GM12878 (cell line): ENCODE measurements around the gene RASGRF1. TPM values are rescaled to one million over a fixed set of nuclear protein-coding genes. Genes with fewer than 3 reads are reported as not detected.

Source experiments
- ATAC-seq: fragments of 200-7000 bp; cut with Tn5 transposase; 3 replicates; pipeline ENCODE4 v1.9.1; 2020; ENCODE audit warnings: mild to moderate bottlenecking, moderate library complexity
- BruUV-seq: library from RNA; stranded (reverse); fragments of 400-500 nt; replicated peaks from 2 replicates; lab custom pipeline; 2021; lab: Mats Ljungman, UMichigan
- CTCF ChIA-PET: fragments of 300-600 bp; sonication (Branson Sonifier 250); formaldehyde crosslinking; extraction: SDS; loops from one replicate; lab custom pipeline; 2021; ENCODE audit warnings: inconsistent platforms; lab: Yijun Ruan, JAX
- POLR2A ChIA-PET: fragments of 350-600 bp; formaldehyde crosslinking; extraction: SDS; loops from one replicate; lab custom pipeline; 2021; ENCODE audit warnings: inconsistent platforms; lab: Charles Lee
- RAD21 ChIA-PET: fragments of 300-600 bp; sonication (Branson Sonifier 250); formaldehyde crosslinking; loops from one replicate; lab custom pipeline; 2023; ENCODE audit warnings: antibody characterized with exemption; ENCODE audit not compliant: unreplicated experiment; lab: Charles Lee
- SMC1A ChIA-PET: fragments of 300-600 bp; sonication (Branson Sonifier 250); formaldehyde crosslinking; loops from one replicate; lab custom pipeline; 2023; ENCODE audit not compliant: unreplicated experiment, uncharacterized antibody; lab: Charles Lee
- DNase-seq: peaks from one replicate; pipeline ENCODE4 v3.0.0-alpha.2; 2011; ENCODE audit warnings: low read depth, low spot score
- FAIRE-seq: peaks from 3 replicates; lab custom pipeline; 2011; peaks lifted over from hg19 to GRCh38; lab: Jason Lieb, UNC
- H2AFZ ChIP-seq: 2 replicates; pipeline ENCODE4 v1.6.0; 2011; ENCODE audit warnings: low read depth, low read length, control low read depth; ENCODE audit not compliant: control insufficient read depth
- H3K27ac ChIP-seq: 2 replicates; pipeline ENCODE4 v1.5.1; 2011; ENCODE audit warnings: control low read depth; ENCODE audit not compliant: control insufficient read depth, insufficient read depth
- H3K27me3 ChIP-seq, 2 experiments: replicated peaks in 1 of 2; 2 replicates each; pipeline versions ENCODE4 v1.6.0 to v1.6.1; 2011; ENCODE audit warnings: low read length in 1 of 2; ENCODE audit not compliant: control insufficient read depth in 2 of 2, insufficient read depth in 2 of 2
- H3K36me3 ChIP-seq, 2 experiments: 2 replicates each; pipeline ENCODE4 v1.5.1; 2011; ENCODE audit warnings: low read length in 1 of 2; ENCODE audit not compliant: control insufficient read depth in 2 of 2, insufficient read depth in 2 of 2
- H3K4me1 ChIP-seq: 2 replicates; pipeline ENCODE4 v1.6.1; 2011; ENCODE audit warnings: mild to moderate bottlenecking, low read length, moderate library complexity, mixed read lengths; ENCODE audit not compliant: control insufficient read depth, insufficient read depth
- H3K4me2 ChIP-seq: 2 replicates; pipeline ENCODE4 v1.6.0; 2011; ENCODE audit warnings: control low read depth; ENCODE audit not compliant: control insufficient read depth, insufficient read depth
- H3K4me3 ChIP-seq: fragments of 200-600 bp; sonication (generic); 2 replicates; pipeline ENCODE4 v1.5.1; 2016
- H3K79me2 ChIP-seq: 2 replicates; pipeline ENCODE4 v1.6.0; 2011; ENCODE audit warnings: low read length; ENCODE audit not compliant: control insufficient read depth, insufficient read depth
- H3K9ac ChIP-seq: 2 replicates; pipeline ENCODE4 v1.8.0; 2011; ENCODE audit warnings: low read length, control low read depth, mixed read lengths; ENCODE audit not compliant: control insufficient read depth, insufficient read depth
- H3K9me3 ChIP-seq: replicated peaks from 3 replicates; pipeline ENCODE4 v1.5.1; 2011; ENCODE audit warnings: mild to moderate bottlenecking, low read length; ENCODE audit not compliant: control insufficient read depth, insufficient read depth
- H4K20me1 ChIP-seq: 2 replicates; pipeline ENCODE4 v1.6.0; 2011; ENCODE audit not compliant: control insufficient read depth, insufficient read depth
- ATF3 ChIP-seq: IDR thresholded peaks from 2 replicates; pipeline ENCODE4 v1.6.1; 2011; ENCODE audit warnings: low read depth, mild to moderate bottlenecking, low read length, moderate library complexity, borderline replicate concordance; ENCODE audit errors: extremely low read depth
- CHD1 ChIP-seq: IDR thresholded peaks from 2 replicates; pipeline ENCODE4 v1.6.1; 2012; ENCODE audit warnings: low read depth, low read length, improper control_type of control experiment
- EGR1 ChIP-seq, 2 experiments: IDR thresholded peaks; 1 replicate in 1 of 2; 2 replicates in 1 of 2; pipeline ENCODE4 v1.6.1; 2011 to 2012; ENCODE audit warnings: low read depth in 2 of 2, low read length in 2 of 2, borderline replicate concordance in 1 of 2, mild to moderate bottlenecking in 1 of 2, moderate library complexity in 1 of 2
- ETV6 ChIP-seq, 2 experiments: fragments of 450-650 bp in 1 of 2; IDR thresholded peaks in 1 of 2; conservative IDR thresholded peaks in 1 of 2; 2 replicates each; pipeline ENCODE4 v1.6.1; 2014; ENCODE audit warnings: antibody characterized with exemption in 1 of 2, borderline replicate concordance in 1 of 2, low read depth in 1 of 2, mild to moderate bottlenecking in 1 of 2, moderate library complexity in 1 of 2
- GATAD2B ChIP-seq: fragments of 450-650 bp; conservative IDR thresholded peaks from 2 replicates; pipeline ENCODE4 v1.6.1; 2017; ENCODE audit warnings: low read depth, mild to moderate bottlenecking, moderate library complexity
- KAT2A ChIP-seq: conservative IDR thresholded peaks from 2 replicates; pipeline ENCODE4 v1.6.1; 2011; ENCODE audit warnings: low read depth, low read length; ENCODE audit not compliant: control insufficient read depth
- NFYA ChIP-seq: IDR thresholded peaks from 2 replicates; pipeline ENCODE4 v1.6.1; 2011; ENCODE audit warnings: low read depth, mild to moderate bottlenecking, low read length, improper control_type of control experiment, borderline replicate concordance
- NFYB ChIP-seq: IDR thresholded peaks from 2 replicates; pipeline ENCODE4 v1.6.1; 2011; ENCODE audit warnings: low read depth, mild to moderate bottlenecking, low read length, improper control_type of control experiment, moderate library complexity; ENCODE audit not compliant: insufficient read depth
- PAX8 ChIP-seq: fragments of 450-650 bp; IDR thresholded peaks from 2 replicates; pipeline ENCODE4 v1.6.1; 2017; ENCODE audit warnings: mild to moderate bottlenecking, moderate library complexity
- PRDM15 ChIP-seq: fragments of 450-650 bp; formaldehyde crosslinking; IDR thresholded peaks from 2 replicates; pipeline ENCODE4 v1.4.0; 2020; ENCODE audit warnings: mild to moderate bottlenecking, moderate library complexity
- RFX5 ChIP-seq: IDR thresholded peaks from 2 replicates; pipeline ENCODE4 v1.6.1; 2011; ENCODE audit warnings: low read depth, low read length, improper control_type of control experiment
- SKIL ChIP-seq: fragments of 450-650 bp; IDR thresholded peaks from 2 replicates; pipeline ENCODE4 v1.6.1; 2017; ENCODE audit warnings: mild to moderate bottlenecking, low read depth, inconsistent platforms; ENCODE audit not compliant: poor library complexity, severe bottlenecking
- SMARCA5 ChIP-seq: fragments of 450-650 bp; IDR thresholded peaks from 2 replicates; pipeline ENCODE4 v1.6.1; 2017; ENCODE audit warnings: mild to moderate bottlenecking
- SRF ChIP-seq, 2 experiments: IDR thresholded peaks; 2 replicates each; pipeline ENCODE4 v1.6.1; 2011; ENCODE audit warnings: low read depth in 2 of 2, low read length in 2 of 2, mild to moderate bottlenecking in 1 of 2, moderate library complexity in 1 of 2
- YBX1 ChIP-seq: fragments of 450-650 bp; IDR thresholded peaks from 2 replicates; pipeline ENCODE4 v1.6.1; 2016; ENCODE audit warnings: antibody characterized with exemption
- ZNF217 ChIP-seq: fragments of 450-650 bp; IDR thresholded peaks from 2 replicates; pipeline ENCODE4 v1.6.1; 2017; ENCODE audit warnings: antibody characterized with exemption, mild to moderate bottlenecking
- WGBS: methylation state at CpG from one replicate; pipeline ENCODE4 v1.1.6; 2016; ENCODE audit warnings: low lambda C conversion rate; ENCODE audit not compliant: insufficient replicate concordance, insufficient coverage; ENCODE audit errors: missing lambda C conversion rate; 5-methylcytosine and 5-hydroxymethylcytosine counted together
- in situ Hi-C: fragments of 300-500 bp; cut with MboI; formaldehyde crosslinking; loops from 9 replicates; pipeline ENCODE4 v1.14.3; 2018; ENCODE audit warnings: mixed read lengths
- intact Hi-C: fragments of 100-400 bp; cut with micrococcal nuclease; formaldehyde crosslinking; loops from one replicate; pipeline ENCODE4 v1.14.2; 2022; ENCODE audit not compliant: unreplicated experiment
- polyA plus RNA-seq, 11 experiments: library from polyadenylated mRNA; depleted of rRNA in 4 of 11; unstranded in 6 of 11; stranded (reverse) in 5 of 11; fragments of >200 nt; fragmentation: Nextera tagmentation in 4 of 11; fragmentation: Illumina TruSeq in 1 of 11; extraction: Ambion mirVana in 4 of 11; extraction: Trizol in 1 of 11; gene quantifications; 1 replicate in 1 of 11; 2 replicates in 10 of 11; pipeline versions ENCODE4 v1.2.1 to v1.2.3, GENCODE V29; 2011 to 2016; ENCODE audit warnings: inconsistent platforms in 2 of 11, missing spikeins in 2 of 11, low read depth in 1 of 11
- total RNA-seq, 4 experiments: library from RNA; depleted of rRNA in 3 of 4; stranded (reverse); fragments of >200 nt in 3 of 4; fragmentation: Illumina TruSeq in 1 of 4; extraction: Trizol in 1 of 4; gene quantifications; 2 replicates each; pipeline versions ENCODE4 v1.2.1 to v1.2.3, GENCODE V29; 2013 to 2021

The RASGRF1 gene
- total and polyA plus RNA-seq, 10 of the 15 experiments (the other 5 are each of a cell fraction or from before 2014, with no cell fraction given) = 0.20 to 1.9 (median 0.86) TPM

GRCh38 chr15:79046691-79047404, 43.7 kb downstream of the RASGRF1 start:
- Histone ChIP-seq H3K36me3 (no peaks in the 10 kb centered on the region), H2AFZ (no peak overlapping the region), H3K4me1 (no peaks in the 10 kb centered on the region), H4K20me1 (no peaks in the 10 kb centered on the region), H3K27me3 (peaks cover 0 to 3% of the 10 kb centered on the region in 2 experiments; a peak in 2 of 4 replicates), H3K9ac (no peak overlapping the region), H3K79me2 (no peaks in the 10 kb centered on the region), H3K27ac (no peak overlapping the region), H3K4me2 (no peak overlapping the region), H3K9me3 (peaks cover 6% of the 10 kb centered on the region; the same call in 2 of the 3 replicates), H3K4me3 (no peak overlapping the region)
- no peak for FAIRE-seq
- POLR2A ChIA-PET = no interaction called here
- WGBS = 60% methylated on average over 19 of the region's 19 CpGs
- no TSS peak for BruUV-seq
- SMC1A ChIA-PET = interaction anchor here (1.0 to 1.5 kb wide), 5 partner anchors 17 to 173 kb away, joined by 3 to 6 read pairs (median 4); no protein-coding TSS in a partner anchor
- intact Hi-C loops (no loop called here), in situ Hi-C loops (no loop called here)
- no peak for TF ChIP-seq SKIL
- no peak for TF ChIP-seq CHD1
- no peak for TF ChIP-seq GATAD2B
- TF ChIP-seq ATF3 = no peak
- TF ChIP-seq SRF (IDR thresholded peaks at IDR 0.05; ENCODE audit: low read depth in 2 of 2, low read length in 2 of 2) = no peak
- TF ChIP-seq KAT2A = no peak
- TF ChIP-seq RFX5 = no peak
- TF ChIP-seq NFYA = no peak
- TF ChIP-seq YBX1 = no peak
- no peak for TF ChIP-seq ETV6 (conservative IDR thresholded peaks at IDR 0.05 in 1 of 2, IDR thresholded peaks at IDR 0.05 in 1 of 2; ENCODE audit: borderline replicate concordance in 1 of 2, low read depth in 1 of 2)
- TF ChIP-seq EGR1 (IDR thresholded peaks at IDR 0.05; ENCODE audit: borderline replicate concordance in 1 of 2, low read depth in 2 of 2, low read length in 2 of 2) = no peak
- no peak for TF ChIP-seq NFYB
- TF ChIP-seq SMARCA5 = no peak
- TF ChIP-seq ZNF217 = no peak
- no peak for TF ChIP-seq PAX8
- TF ChIP-seq PRDM15 (CRISPR knock-in tag) = no peak
- DNase-seq = no peak
- CTCF ChIA-PET = interaction anchor here (0.6 to 2.4 kb wide), 3 partner anchors 13 to 138 kb away, joined by 3 to 10 read pairs (median 9); no protein-coding TSS in a partner anchor
- RAD21 ChIA-PET = no interaction called here
- ATAC-seq = no peak
